NB4 (cell line): ENCODE results near the gene DENND10.

Experiments
- MYC ChIP-seq: IDR thresholded peaks from 2 replicates; pipeline ENCODE4 v1.6.1; 2011; ENCODE audit warnings: low read depth, low read length
- POLR2A ChIP-seq: IDR thresholded peaks from 2 replicates; pipeline ENCODE4 v1.6.1; 2011; ENCODE audit warnings: mild to moderate bottlenecking; ENCODE audit not compliant: insufficient read length; ENCODE audit errors: extremely low read depth
- TF ChIP-seq, protein P1 (sequence below): IDR thresholded peaks from one replicate; pipeline ENCODE4 v1.5.1; 2012; ENCODE audit warnings: low read depth, low read length
- TF ChIP-seq, protein P2 (sequence below): IDR thresholded peaks from 2 replicates; pipeline ENCODE4 v1.6.1; 2011; ENCODE audit warnings: low read depth, low read length

DNA sequence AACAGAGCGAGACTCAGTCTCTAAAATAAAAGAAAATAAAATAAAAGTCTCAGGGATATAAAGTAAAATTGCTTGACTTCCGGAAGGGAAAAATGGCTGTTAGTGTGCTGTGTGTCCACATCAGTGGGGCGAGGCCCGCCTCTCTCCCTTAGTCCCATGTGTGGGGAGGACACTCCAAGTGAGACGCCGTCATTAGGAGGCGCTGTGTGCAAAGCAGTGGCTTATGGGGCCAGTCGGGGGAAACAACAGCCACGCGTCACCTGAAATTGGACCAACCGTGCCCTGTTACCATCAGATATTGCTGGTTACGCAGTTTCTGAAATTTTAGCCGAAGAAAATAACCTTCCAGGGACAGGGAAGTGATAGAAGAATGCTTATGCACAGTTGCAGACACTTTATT, 45.8 kb downstream of the DENND10 start:
- TF ChIP-seq, protein P1, sequence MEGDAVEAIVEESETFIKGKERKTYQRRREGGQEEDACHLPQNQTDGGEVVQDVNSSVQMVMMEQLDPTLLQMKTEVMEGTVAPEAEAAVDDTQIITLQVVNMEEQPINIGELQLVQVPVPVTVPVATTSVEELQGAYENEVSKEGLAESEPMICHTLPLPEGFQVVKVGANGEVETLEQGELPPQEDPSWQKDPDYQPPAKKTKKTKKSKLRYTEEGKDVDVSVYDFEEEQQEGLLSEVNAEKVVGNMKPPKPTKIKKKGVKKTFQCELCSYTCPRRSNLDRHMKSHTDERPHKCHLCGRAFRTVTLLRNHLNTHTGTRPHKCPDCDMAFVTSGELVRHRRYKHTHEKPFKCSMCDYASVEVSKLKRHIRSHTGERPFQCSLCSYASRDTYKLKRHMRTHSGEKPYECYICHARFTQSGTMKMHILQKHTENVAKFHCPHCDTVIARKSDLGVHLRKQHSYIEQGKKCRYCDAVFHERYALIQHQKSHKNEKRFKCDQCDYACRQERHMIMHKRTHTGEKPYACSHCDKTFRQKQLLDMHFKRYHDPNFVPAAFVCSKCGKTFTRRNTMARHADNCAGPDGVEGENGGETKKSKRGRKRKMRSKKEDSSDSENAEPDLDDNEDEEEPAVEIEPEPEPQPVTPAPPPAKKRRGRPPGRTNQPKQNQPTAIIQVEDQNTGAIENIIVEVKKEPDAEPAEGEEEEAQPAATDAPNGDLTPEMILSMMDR = peak; percentile 38
- TF ChIP-seq POLR2A (no peak), MYC (no peak)
- TF ChIP-seq, protein P2, sequence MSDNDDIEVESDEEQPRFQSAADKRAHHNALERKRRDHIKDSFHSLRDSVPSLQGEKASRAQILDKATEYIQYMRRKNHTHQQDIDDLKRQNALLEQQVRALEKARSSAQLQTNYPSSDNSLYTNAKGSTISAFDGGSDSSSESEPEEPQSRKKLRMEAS = no peak
